ENCODE results near the gene ZFYVE19. TPM values are rescaled to one million over a fixed set of nuclear protein-coding genes. Genes with fewer than 3 reads are reported as not detected.
A peak's percentile ranks its signal among the peaks of the same experiment; 100 is the strongest.

ZFYVE19 gene
- 24.9 TPM for total RNA-seq

- DNase-seq (ENCODE audit: low spot score): peak; percentile 97
- intact Hi-C loops (cut with DNase I): no loop called here
- peak; percentile 99 for ATAC-seq
These were observed at the start of gene ZFYVE19, which contains the start of gene DNAJC17 for GRCh38 chr15:40807028-40807887. ZFYVE19 (plus strand) TSS chr15:40807089; CDS start chr15:40807590, 501 bp downstream. DNAJC17 (minus strand) TSS chr15:40807473; CDS start chr15:40807446, 27 bp downstream.

- ATAC-seq: no peak
- intact Hi-C loops (cut with DNase I): no loop called here
- no peak for DNase-seq (ENCODE audit: low spot score)
These were observed 46.9 kb upstream of the ZFYVE19 start for GRCh38 chr15:40759961-40760360.

GRCh38 chr15:40762919-40763800 lies 43.7 kb upstream of the ZFYVE19 start:
- peak; percentile 6 for ATAC-seq
- DNase-seq (ENCODE audit: low spot score): peak; percentile 84

GRCh38 chr15:40763801-40764628 lies 42.9 kb upstream of the ZFYVE19 start, which contains the start of gene GCHFR:
GCHFR (plus strand) TSS chr15:40764068; CDS start chr15:40764181, 113 bp downstream.
- intact Hi-C loops (cut with DNase I): no loop called here
- ATAC-seq (peak; percentile 78), DNase-seq (ENCODE audit: low spot score) (peak; percentile 88)

More at GRCh38 chr15:40762919-40763800, 43.7 kb upstream of the ZFYVE19 start:
- intact Hi-C loops (cut with DNase I): no loop called here

GRCh38 chr15:40764629-40765103 lies 42.2 kb upstream of the ZFYVE19 start:
- intact Hi-C loops (cut with DNase I): no loop called here
- ATAC-seq: peak; percentile 16
- no peak for DNase-seq (ENCODE audit: low spot score)

GRCh38 chr15:40766194-40766815 lies 40.6 kb upstream of the ZFYVE19 start:
- intact Hi-C loops (cut with DNase I): loop anchor here (1.0 kb wide), 1 partner anchor 34 kb away; no protein-coding TSS in a partner anchor
- no peak for ATAC-seq
- DNase-seq (ENCODE audit: low spot score): no peak

GRCh38 chr15:40766906-40767837 lies 39.7 kb upstream of the ZFYVE19 start:
- ATAC-seq (no peak), DNase-seq (ENCODE audit: low spot score) (no peak)
- intact Hi-C loops (cut with DNase I): loop anchor here (1.0 kb wide), 1 partner anchor 33 kb away; no protein-coding TSS in a partner anchor

GRCh38 chr15:40767838-40768500 lies 38.9 kb upstream of the ZFYVE19 start:
- DNase-seq (ENCODE audit: low spot score): no peak
- intact Hi-C loops (cut with DNase I): no loop called here
- ATAC-seq: no peak

- intact Hi-C loops (cut with DNase I): no loop called here
- no peak for ATAC-seq
- DNase-seq (ENCODE audit: low spot score): no peak
These were observed 38.2 kb upstream of the ZFYVE19 start for GRCh38 chr15:40768521-40769273.

- peak; percentile 40 for ATAC-seq
- intact Hi-C loops (cut with DNase I): loop anchor here (5.0 kb wide), 1 partner anchor 1272 kb away; no protein-coding TSS in a partner anchor
- DNase-seq (ENCODE audit: low spot score): no peak
These were observed 37.4 kb upstream of the ZFYVE19 start, which contains the start of gene C15orf62 for GRCh38 chr15:40769274-40770146. C15orf62 (plus strand) TSS chr15:40769980; CDS start chr15:40770496, 516 bp downstream.

GRCh38 chr15:40770147-40770721 lies 36.7 kb upstream of the ZFYVE19 start:
- no peak for ATAC-seq
- intact Hi-C loops (cut with DNase I): loop anchor here (5.0 kb wide), 1 partner anchor 1273 kb away; no protein-coding TSS in a partner anchor
- no peak for DNase-seq (ENCODE audit: low spot score)

- ATAC-seq (no peak), DNase-seq (ENCODE audit: low spot score) (no peak)
- intact Hi-C loops (cut with DNase I): loop anchor here (5.0 kb wide), 1 partner anchor 1274 kb away; no protein-coding TSS in a partner anchor
These were observed 35.6 kb upstream of the ZFYVE19 start for GRCh38 chr15:40771242-40771641.

- ATAC-seq: peak; percentile 20
- no peak for DNase-seq (ENCODE audit: low spot score)
- intact Hi-C loops (cut with DNase I): loop anchor here (5.0 kb wide), 1 partner anchor 1275 kb away; no protein-coding TSS in a partner anchor
These were observed 34.9 kb upstream of the ZFYVE19 start for GRCh38 chr15:40772014-40772413.

- ATAC-seq (no peak), DNase-seq (ENCODE audit: low spot score) (no peak)
- intact Hi-C loops (cut with DNase I): loop anchor here (5.0 kb wide), 1 partner anchor 1276 kb away; no protein-coding TSS in a partner anchor
These were observed 33.4 kb upstream of the ZFYVE19 start for GRCh38 chr15:40773496-40773895.
